Measurements from ENCODE around the gene OMD.

The OMD gene

GRCh38 chr9:92463984-92464383, 39.7 kb upstream of the OMD start:
- H3K9ac ChIP-seq: no peak overlapping the region
- H3K4me2 ChIP-seq: no peak overlapping the region
- no peak overlapping the region for H2AFZ ChIP-seq (ENCODE audit: low read depth)
- no peaks in the 10 kb centered on the region for H3K4me1 ChIP-seq (ENCODE audit: low read depth, poor library complexity, severe bottlenecking)
- no peak overlapping the region for H3K4me3 ChIP-seq (IDR thresholded peaks at IDR 0.05; ENCODE audit: insufficient read depth, low read depth, low read length)
- TF ChIP-seq CTCF (conservative IDR thresholded peaks at IDR 0.05; ENCODE audit: low read depth, low read length): no peak
- no peaks in the 10 kb centered on the region for H3K36me3 ChIP-seq (ENCODE audit: insufficient read depth)
- H4K20me1 ChIP-seq (ENCODE audit: insufficient read depth): no peaks in the 10 kb centered on the region
- no peaks in the 10 kb centered on the region for H3K27me3 ChIP-seq (ENCODE audit: insufficient read depth, low read depth)
- H3K79me2 ChIP-seq (ENCODE audit: insufficient read depth, low read depth): no peaks in the 10 kb centered on the region
- H3K27ac ChIP-seq: no peak overlapping the region

DNA sequence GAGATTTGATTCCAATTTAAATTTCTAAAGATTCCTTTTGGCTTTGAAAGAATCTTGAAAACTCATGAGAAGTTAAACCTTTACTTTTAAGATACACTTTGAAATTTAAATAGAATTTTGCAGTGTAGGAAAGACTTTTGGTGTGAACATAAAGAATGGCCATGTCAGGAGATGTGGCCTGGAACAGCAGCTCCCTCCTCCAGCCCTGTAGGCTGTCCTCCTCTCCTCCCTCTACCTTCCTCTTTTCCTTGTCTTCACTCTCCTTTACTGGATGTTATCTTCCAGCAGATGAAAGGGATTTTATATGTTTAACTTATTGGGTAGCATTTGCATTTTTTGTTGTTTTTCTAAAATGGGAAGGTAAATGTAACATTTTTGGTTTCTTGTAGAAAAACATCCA, 39.1 kb upstream of the OMD start:
- Histone ChIP-seq H3K27ac (no peak overlapping the region), H2AFZ (ENCODE audit: low read depth) (no peak overlapping the region), H3K4me1 (ENCODE audit: low read depth, poor library complexity, severe bottlenecking) (no peaks in the 10 kb centered on the region)

GRCh38 chr9:92457576-92457975, 33.3 kb upstream of the OMD start:
- no peaks in the 10 kb centered on the region for H3K79me2 ChIP-seq (ENCODE audit: insufficient read depth, low read depth)
- H4K20me1 ChIP-seq (ENCODE audit: insufficient read depth): no peaks in the 10 kb centered on the region
- no peaks in the 10 kb centered on the region for H3K4me1 ChIP-seq (ENCODE audit: low read depth, poor library complexity, severe bottlenecking)
- H3K4me2 ChIP-seq: no peak overlapping the region
- no peak overlapping the region for H2AFZ ChIP-seq (ENCODE audit: low read depth)
- H3K36me3 ChIP-seq (ENCODE audit: insufficient read depth): no peaks in the 10 kb centered on the region
- no peak for TF ChIP-seq CTCF (conservative IDR thresholded peaks at IDR 0.05; ENCODE audit: low read depth, low read length)
- H3K27ac ChIP-seq: no peak overlapping the region
- no peaks in the 10 kb centered on the region for H3K27me3 ChIP-seq (ENCODE audit: insufficient read depth, low read depth)
- H3K9ac ChIP-seq: no peak overlapping the region
- H3K4me3 ChIP-seq (IDR thresholded peaks at IDR 0.05; ENCODE audit: insufficient read depth, low read depth, low read length): no peak overlapping the region

More for the DNA sequence above, 39.1 kb upstream of the OMD start:
- Histone ChIP-seq H3K9ac (no peak overlapping the region), H3K79me2 (ENCODE audit: insufficient read depth, low read depth) (no peaks in the 10 kb centered on the region), H3K4me2 (no peak overlapping the region), H3K4me3 (IDR thresholded peaks at IDR 0.05; ENCODE audit: insufficient read depth, low read depth, low read length) (no peak overlapping the region), H3K27me3 (ENCODE audit: insufficient read depth, low read depth) (no peaks in the 10 kb centered on the region), H3K36me3 (ENCODE audit: insufficient read depth) (no peaks in the 10 kb centered on the region), H4K20me1 (ENCODE audit: insufficient read depth) (no peaks in the 10 kb centered on the region)
- no peak for TF ChIP-seq CTCF (conservative IDR thresholded peaks at IDR 0.05; ENCODE audit: low read depth, low read length)

GRCh38 chr9:92455217-92455616, 30.9 kb upstream of the OMD start:
- Histone ChIP-seq H2AFZ (ENCODE audit: low read depth) (no peak overlapping the region), H3K9ac (no peak overlapping the region), H3K4me3 (IDR thresholded peaks at IDR 0.05; ENCODE audit: insufficient read depth, low read depth, low read length) (no peak overlapping the region), H4K20me1 (ENCODE audit: insufficient read depth) (no peaks in the 10 kb centered on the region), H3K36me3 (ENCODE audit: insufficient read depth) (no peaks in the 10 kb centered on the region), H3K27ac (no peak overlapping the region), H3K4me2 (no peak overlapping the region), H3K27me3 (ENCODE audit: insufficient read depth, low read depth) (no peaks in the 10 kb centered on the region), H3K79me2 (ENCODE audit: insufficient read depth, low read depth) (no peaks in the 10 kb centered on the region), H3K4me1 (ENCODE audit: low read depth, poor library complexity, severe bottlenecking) (no peaks in the 10 kb centered on the region)
- no peak for TF ChIP-seq CTCF (conservative IDR thresholded peaks at IDR 0.05; ENCODE audit: low read depth, low read length)

Measured in KMS-11 (cell line).